Measurements from ENCODE around the gene ABCC3. TPM values are rescaled to one million over a fixed set of nuclear protein-coding genes. Genes with fewer than 3 reads are reported as not detected.

The ABCC3 gene
- total and polyA plus RNA-seq, 2 donors (not counting 3 experiments of a cell fraction or from before 2014, with no cell fraction given): 1.1 to 2.6 TPM

DNA sequence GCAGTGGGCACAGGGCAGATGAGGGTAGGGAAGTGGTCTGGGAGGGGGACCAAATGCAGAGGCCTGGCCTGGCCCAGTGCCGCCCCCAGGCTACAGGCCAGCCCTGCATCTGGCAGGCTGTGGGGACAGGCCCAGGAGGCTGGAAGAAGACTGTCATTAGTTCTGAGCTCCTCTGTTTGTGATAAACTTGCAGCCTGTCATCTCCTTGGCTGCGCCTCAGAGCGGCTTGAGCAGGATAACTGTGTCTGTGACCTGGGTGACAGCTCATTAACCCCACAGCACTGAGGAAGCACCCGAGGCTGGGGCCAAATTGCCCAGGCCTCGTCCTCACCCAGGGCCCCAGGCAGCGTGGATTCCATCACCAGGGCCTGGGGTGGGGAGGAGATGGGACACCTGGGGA is 23.9 kb downstream of the ABCC3 start:
- ChIA-PET CTCF (interaction anchor here (0.6 kb wide), 1 partner anchor 17 kb away, joined by 4 read pairs; no protein-coding TSS in a partner anchor), POLR2A (no interaction called here)
- Histone ChIP-seq H3K9me3 (replicated peaks; ENCODE audit: control insufficient read depth, insufficient read depth, low read length) (no peaks in the 10 kb centered on the region), H3K4me2 (ENCODE audit: insufficient read depth, low read length) (no peak overlapping the region), H3K4me3 (replicated peaks in 1 of 3; ENCODE audit: insufficient read depth in 1 of 3, low read depth in 1 of 3, low read length in 3 of 3) (no peak overlapping the region), H3K27ac (ENCODE audit: insufficient read depth, low read depth, low read length) (no peak overlapping the region), H3K36me3 (ENCODE audit: control insufficient read depth in 2 of 2, extremely low read depth in 1 of 2, insufficient read depth in 2 of 2, low read length in 2 of 2) (no peaks in the 10 kb centered on the region), H4K20me1 (replicated peaks; ENCODE audit: control insufficient read depth, extremely low read depth, insufficient read depth, low read length) (no peaks in the 10 kb centered on the region), H3K27me3 (ENCODE audit: control insufficient read depth in 2 of 2, insufficient read depth in 2 of 2, low read length in 2 of 2) (no peaks in the 10 kb centered on the region), H3K4me1 (ENCODE audit: control insufficient read depth, extremely low read depth, insufficient read depth, low read length) (peaks cover 31% of the 10 kb centered on the region), H2AFZ (ENCODE audit: low read depth, low read length) (no peak overlapping the region), H3K9ac (replicated peaks; ENCODE audit: extremely low read depth, insufficient read depth, low read length) (no peak overlapping the region), H3K9me1 (replicated peaks; ENCODE audit: control insufficient read depth, extremely low read depth, insufficient read depth, low read length) (no peaks in the 10 kb centered on the region), H3K79me2 (ENCODE audit: control insufficient read depth, insufficient read depth, low read length) (no peaks in the 10 kb centered on the region)
- dilution Hi-C loops (cut with MboI; ENCODE audit: extremely low pct_ligation_motif_present, low sequenced_read_pairs) (no loop called here), intact Hi-C loops (cut with micrococcal nuclease) (no loop called here)
- no peak for FAIRE-seq
- no TSS peak for BruUV-seq (replicated peaks)
- DNase-seq (ENCODE audit: low read depth, low spot score): no peak
- TF ChIP-seq JUN (IDR thresholded peaks at IDR 0.05; ENCODE audit: borderline replicate concordance, insufficient read depth, insufficient read length, low read depth) (no peak), POLR2A (IDR thresholded peaks at IDR 0.05; ENCODE audit: low read depth, low read length) (no peak), POLR2AphosphoS5 (IDR thresholded peaks at IDR 0.05; ENCODE audit: insufficient read depth, low read depth, low read length) (no peak), MYC (IDR thresholded peaks at IDR 0.05; ENCODE audit: low read depth, low read length) (no peak), FOS (IDR thresholded peaks at IDR 0.05; ENCODE audit: borderline replicate concordance, insufficient read depth, low read length) (no peak), EZH2 (IDR thresholded peaks at IDR 0.05; ENCODE audit: borderline replicate concordance, low read depth, low read length, severe bottlenecking) (no peak), GATA2 (IDR thresholded peaks at IDR 0.05; ENCODE audit: insufficient read depth, insufficient read length, low read depth, low read length) (no peak)
- TF ChIP-seq, protein P1, sequence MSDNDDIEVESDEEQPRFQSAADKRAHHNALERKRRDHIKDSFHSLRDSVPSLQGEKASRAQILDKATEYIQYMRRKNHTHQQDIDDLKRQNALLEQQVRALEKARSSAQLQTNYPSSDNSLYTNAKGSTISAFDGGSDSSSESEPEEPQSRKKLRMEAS (IDR thresholded peaks at IDR 0.05; ENCODE audit: insufficient read depth, insufficient read length): no peak
- TF ChIP-seq, protein P2, sequence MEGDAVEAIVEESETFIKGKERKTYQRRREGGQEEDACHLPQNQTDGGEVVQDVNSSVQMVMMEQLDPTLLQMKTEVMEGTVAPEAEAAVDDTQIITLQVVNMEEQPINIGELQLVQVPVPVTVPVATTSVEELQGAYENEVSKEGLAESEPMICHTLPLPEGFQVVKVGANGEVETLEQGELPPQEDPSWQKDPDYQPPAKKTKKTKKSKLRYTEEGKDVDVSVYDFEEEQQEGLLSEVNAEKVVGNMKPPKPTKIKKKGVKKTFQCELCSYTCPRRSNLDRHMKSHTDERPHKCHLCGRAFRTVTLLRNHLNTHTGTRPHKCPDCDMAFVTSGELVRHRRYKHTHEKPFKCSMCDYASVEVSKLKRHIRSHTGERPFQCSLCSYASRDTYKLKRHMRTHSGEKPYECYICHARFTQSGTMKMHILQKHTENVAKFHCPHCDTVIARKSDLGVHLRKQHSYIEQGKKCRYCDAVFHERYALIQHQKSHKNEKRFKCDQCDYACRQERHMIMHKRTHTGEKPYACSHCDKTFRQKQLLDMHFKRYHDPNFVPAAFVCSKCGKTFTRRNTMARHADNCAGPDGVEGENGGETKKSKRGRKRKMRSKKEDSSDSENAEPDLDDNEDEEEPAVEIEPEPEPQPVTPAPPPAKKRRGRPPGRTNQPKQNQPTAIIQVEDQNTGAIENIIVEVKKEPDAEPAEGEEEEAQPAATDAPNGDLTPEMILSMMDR (IDR thresholded peaks at IDR 0.05; ENCODE audit: extremely low read depth in 1 of 2, insufficient read depth in 1 of 2, low read depth in 1 of 2, low read length in 2 of 2): no peak

Data from endothelial cell of umbilical vein (primary cell).